GM19397 (cell line): ENCODE data around the gene PCNX1.
"Not testable (repeated sequence)": the region's sequence is repeated elsewhere in the genome, so short reads cannot be mapped to it uniquely, and the experiment has no call there.

ENCODE experiments used
- ATAC-seq: cut with Tn5 transposase; IDR thresholded peaks from one replicate; pipeline ENCODE4 v1.9.1; 2021; ENCODE audit warnings: mild to moderate bottlenecking, moderate library complexity; ENCODE audit not compliant: unreplicated experiment

Gene PCNX1

GRCh38 chr14:71062581-71063303, 155.5 kb downstream of the PCNX1 start:
- ATAC-seq: no peak

GRCh38 chr14:71063351-71063750, 156.1 kb downstream of the PCNX1 start:
- ATAC-seq: no peak

- not testable (repeated sequence) for ATAC-seq
These were observed 157.5 kb downstream of the PCNX1 start for GRCh38 chr14:71064747-71065146.

- no peak for ATAC-seq
These were observed 162.9 kb downstream of the PCNX1 start for GRCh38 chr14:71070169-71070568.

GRCh38 chr14:71071042-71071441, 163.8 kb downstream of the PCNX1 start:
- ATAC-seq: no peak

GRCh38 chr14:71076462-71077092, 169.3 kb downstream of the PCNX1 start:
- no peak for ATAC-seq

GRCh38 chr14:71078500-71078899, 171.2 kb downstream of the PCNX1 start:
- ATAC-seq: no peak

GRCh38 chr14:71086567-71086966, 179.3 kb downstream of the PCNX1 start:
- ATAC-seq: no peak

- no peak for ATAC-seq
These were observed 182.7 kb downstream of the PCNX1 start for GRCh38 chr14:71089971-71090370.

- ATAC-seq: no peak
These were observed 187.5 kb downstream of the PCNX1 start for GRCh38 chr14:71094722-71095121.

GRCh38 chr14:71096947-71097346, 189.7 kb downstream of the PCNX1 start:
- no peak for ATAC-seq

- ATAC-seq: no peak
These were observed 196.6 kb downstream of the PCNX1 start for GRCh38 chr14:71103662-71104484.

GRCh38 chr14:71105177-71105576, 197.9 kb downstream of the PCNX1 start:
- no peak for ATAC-seq

- no peak for ATAC-seq
These were observed 200.7 kb downstream of the PCNX1 start for GRCh38 chr14:71107921-71108320.

- ATAC-seq: no peak
These were observed 201.3 kb downstream of the PCNX1 start for GRCh38 chr14:71108398-71109119.

- no peak for ATAC-seq
These were observed 206.1 kb downstream of the PCNX1 start for GRCh38 chr14:71113376-71113775.

- no peak for ATAC-seq
These were observed 207.3 kb downstream of the PCNX1 start for GRCh38 chr14:71114565-71114964.

- no peak for ATAC-seq
These were observed 208.0 kb downstream of the PCNX1 start for GRCh38 chr14:71115306-71115705.

GRCh38 chr14:71115821-71116567, 208.7 kb downstream of the PCNX1 start:
- ATAC-seq: no peak

GRCh38 chr14:71116568-71117122, 209.4 kb downstream of the PCNX1 start:
- no peak for ATAC-seq
